GM08714 (cell line): ENCODE results near the gene SYNGR3.
"Not testable (repeated sequence)": the region's sequence is repeated elsewhere in the genome, so short reads cannot be mapped to it uniquely, and the experiment has no call there.

Source experiments
- H3K4me3 ChIP-seq: fragments of 200-500 bp; sonication (Bioruptor generic); 2 replicates; pipeline ENCODE4 v1.5.1; 2014; ENCODE audit warnings: mild to moderate bottlenecking, low read length, inconsistent platforms
- ZNF274 ChIP-seq: IDR thresholded peaks from 2 replicates; pipeline ENCODE4 v1.6.1; 2012; ENCODE audit warnings: mild to moderate bottlenecking, low read depth, low read length

Gene SYNGR3

DNA sequence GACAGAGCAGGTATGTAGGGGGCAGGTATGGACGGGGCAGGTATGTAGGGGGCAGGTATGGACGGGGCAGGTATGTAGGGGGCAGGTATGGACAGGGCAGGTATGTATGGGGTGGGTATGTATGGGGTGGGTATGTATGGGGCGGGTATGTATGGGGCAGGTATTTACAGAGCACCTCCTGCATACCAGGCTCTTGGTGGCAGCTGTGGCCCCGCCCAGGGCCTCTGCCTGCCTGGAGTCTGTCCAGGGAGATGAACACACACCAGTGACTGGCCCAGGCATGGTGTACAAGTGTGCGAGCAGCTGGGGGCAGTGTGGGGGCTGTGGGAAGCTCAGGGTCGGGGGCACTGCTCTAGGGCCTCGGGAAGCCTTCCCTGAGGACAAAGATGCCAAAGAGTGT, 39.7 kb upstream of the SYNGR3 start:
- no peak overlapping the region for H3K4me3 ChIP-seq
- TF ChIP-seq ZNF274 = no peak

DNA sequence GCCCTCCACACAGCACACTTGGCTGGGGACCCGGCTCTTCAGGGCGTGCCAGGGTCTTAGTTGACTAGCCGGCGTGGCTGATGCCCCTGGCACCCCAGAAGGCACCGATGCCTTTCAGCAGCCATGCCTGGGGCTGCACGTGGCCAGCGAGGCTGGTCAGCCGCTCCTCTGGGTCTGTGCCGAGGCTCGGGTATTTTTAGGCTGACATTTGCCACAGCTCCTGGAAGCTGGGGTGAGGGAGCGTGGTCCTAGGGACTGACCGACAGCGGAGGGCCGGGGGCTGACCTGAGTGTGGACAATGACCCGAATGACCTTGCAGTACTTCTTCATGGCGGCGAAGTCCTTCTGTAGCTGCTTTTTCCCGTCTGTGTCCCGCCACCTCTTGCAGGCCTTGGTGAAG, 39.2 kb upstream of the SYNGR3 start:
- H3K4me3 ChIP-seq = no peak overlapping the region
- TF ChIP-seq ZNF274 = no peak

DNA sequence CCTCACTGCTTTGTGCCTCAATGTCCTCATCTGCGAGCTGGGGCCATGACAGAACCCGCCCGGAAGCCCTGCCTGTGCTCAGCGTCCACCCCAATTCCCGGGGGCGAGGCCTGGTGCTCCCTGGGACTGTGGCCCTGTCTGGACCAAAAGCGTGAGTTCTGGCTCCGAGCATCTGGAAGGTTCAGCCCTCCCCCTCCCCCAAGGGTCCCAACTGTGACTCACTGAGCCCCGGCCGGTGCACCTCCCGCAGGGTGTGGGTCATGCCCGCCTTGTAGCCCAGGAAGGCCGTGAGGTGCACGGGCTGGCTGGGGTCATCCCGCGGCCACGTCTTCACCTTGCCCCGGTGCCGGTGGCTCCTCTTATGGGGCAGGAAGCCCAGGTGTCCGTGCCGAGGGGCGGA, 36.0 kb upstream of the SYNGR3 start:
- H3K4me3 ChIP-seq = no peak overlapping the region
- no peak for TF ChIP-seq ZNF274

DNA sequence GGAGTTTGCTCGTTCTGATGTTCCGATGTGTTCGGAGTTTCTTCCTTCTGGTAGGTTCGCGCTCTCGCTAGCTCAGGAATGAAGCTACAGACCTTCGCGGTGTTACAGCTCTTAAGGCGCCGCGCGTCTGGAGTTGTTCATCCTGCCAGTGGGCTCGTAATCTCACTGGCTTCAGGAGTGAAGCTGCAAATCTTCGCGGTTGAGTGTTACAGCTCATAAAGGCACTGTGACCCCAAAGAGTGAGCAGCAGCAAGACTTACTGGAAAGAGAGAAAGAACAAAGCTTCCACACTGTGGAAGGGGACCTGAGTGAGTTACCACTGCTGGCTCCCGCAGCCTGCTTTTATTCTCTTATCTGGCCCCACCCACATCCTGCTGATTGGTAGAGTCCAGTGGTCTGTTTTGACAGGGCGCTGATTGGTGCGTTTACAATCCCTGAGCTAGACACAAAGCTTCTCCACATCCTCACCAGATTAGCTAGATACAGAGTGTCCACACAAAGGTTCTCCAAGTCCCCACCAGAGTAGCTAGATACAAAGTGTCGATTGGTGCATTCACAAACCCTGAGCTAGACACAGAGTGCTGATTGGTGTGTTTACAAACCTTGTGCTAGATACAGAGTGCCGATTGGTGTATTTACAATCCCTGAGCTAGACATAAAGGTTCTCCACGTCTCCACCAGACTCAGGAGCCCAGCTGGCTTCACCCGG, 32.2 kb upstream of the SYNGR3 start:
- not testable (repeated sequence) for H3K4me3 ChIP-seq

DNA sequence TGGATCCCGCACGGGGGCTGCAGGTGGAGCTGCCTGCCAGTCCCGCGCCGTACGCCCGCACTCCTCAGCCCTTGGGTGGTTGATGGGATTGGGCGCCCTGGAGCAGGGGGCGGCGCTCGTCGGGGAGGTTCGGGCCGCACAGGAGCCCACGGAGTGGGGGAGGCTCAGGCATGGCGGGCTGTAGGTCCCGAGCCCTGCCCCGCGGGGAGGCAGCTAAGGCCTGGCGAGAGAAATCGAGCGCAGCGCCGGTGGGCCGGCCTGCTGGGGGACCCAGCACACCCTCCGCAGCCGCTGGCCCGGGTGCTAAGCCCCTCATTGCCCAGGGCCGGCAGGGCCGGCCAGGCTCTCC, 31.7 kb upstream of the SYNGR3 start:
- H3K4me3 ChIP-seq = not testable (repeated sequence)

DNA sequence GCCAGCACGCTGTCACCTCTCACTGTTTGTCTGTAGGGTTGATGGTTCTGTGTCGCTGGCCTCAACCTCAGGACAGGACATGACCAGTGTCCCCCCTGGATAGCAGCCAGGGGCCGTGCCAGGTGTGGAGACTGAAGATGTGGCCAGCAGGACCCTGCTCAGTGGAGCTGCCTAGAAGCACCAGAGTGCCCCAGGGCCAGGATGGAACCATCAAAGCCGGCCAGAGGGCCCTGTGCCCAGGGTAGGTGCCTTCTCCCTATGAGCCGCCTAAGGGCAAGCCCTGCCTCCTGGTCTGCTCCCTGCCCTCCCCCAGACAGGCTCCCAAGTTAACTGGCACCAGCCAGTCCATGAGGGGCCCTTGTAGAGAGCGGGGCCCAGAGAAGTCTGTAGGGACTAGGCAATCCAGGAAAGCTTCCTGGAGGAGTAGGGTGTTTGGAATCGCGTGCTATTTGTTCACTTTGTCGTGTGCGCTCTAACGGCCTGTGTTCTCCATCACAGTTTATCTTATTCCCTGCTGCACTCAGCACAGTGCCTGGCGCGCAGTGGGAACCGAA, 31.0 kb upstream of the SYNGR3 start:
- TF ChIP-seq ZNF274 = no peak
- no peak overlapping the region; the same call in 1 of the 2 replicates for H3K4me3 ChIP-seq

DNA sequence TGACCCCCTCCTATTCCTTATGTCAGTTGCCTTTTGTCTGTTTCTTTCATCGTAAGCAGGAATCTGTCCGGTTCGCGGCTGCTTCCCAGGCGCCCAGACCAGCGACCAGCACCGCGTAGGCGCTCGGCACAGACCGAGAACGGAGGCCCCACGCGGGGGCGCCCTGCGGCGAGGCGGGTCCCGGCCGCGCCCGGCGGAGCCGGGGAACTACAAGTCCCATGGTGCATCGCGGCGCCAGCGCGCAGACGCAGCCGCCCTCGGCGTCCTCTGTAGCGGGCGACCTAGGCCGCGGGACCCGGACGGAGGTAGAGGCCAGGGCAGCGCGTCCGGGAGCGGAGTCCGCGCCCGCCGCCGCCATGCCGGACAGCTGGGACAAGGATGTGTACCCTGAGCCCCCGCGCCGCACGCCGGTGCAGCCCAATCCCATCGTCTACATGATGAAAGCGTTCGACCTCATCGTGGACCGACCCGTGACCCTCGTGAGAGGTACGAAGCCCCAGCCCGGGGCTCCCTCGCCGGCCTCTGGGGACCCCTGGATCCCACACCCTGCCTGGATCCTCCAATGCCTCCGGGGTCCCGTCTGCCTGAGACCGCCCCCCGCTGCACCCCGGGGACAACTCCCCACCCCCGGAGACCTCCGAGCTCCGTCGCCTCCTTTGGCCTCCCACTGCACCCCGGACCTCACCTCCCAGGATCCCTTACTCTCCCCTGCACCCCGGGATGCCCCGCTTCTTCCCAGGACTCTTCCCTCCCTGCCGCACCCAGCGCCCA, 30.3 kb upstream of the SYNGR3 start, which contains the start of gene NDUFB10:
NDUFB10 (plus strand) TSS at position 270 of the 771 bp plus-strand sequence; CDS start at position 357, 87 bp downstream.
- no peak for TF ChIP-seq ZNF274
- H3K4me3 ChIP-seq = peak within 1 kb of the TSS; percentile 88

DNA sequence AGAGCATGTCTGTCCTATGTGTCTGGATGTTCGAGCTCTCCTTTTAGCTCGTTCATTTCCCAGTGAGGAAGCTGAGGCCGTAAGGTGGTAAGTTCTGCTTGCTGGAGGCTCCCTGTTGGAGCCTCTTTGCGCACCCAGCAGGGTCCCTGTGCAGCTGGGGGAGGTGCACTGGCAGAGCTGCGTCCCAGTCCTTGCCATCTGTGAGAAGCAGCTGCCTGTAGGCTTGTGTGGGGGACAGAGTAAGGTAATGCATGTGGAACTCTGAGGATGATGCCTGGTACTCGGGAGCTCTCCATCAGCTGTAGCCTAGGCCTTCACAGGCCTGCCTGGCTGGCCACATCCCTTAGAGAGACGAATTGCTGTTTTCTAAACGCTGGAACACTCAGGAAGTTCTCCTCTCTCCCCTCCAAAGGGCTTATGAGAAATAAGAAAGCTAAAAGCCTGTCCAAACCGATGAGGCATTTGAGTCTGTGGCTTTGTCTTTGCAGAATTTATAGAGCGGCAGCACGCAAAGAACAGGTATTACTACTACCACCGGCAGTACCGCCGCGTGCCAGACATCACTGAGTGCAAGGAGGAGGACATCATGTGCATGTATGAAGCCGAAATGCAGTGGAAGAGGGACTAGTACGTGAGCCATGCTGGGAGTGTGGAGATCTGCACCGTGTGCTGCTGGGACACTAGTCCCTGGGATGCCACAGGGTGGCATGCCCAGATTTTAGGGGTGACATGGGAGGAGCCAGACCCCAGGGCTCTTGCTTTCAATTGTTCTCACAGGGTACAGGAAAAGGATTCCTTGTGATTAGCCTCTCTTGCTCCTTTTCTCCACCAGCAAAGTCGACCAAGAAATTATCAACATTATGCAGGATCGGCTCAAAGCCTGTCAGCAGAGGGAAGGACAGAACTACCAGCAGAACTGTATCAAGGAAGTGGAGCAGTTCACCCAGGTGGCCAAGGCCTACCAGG, 28.8 kb upstream of the SYNGR3 start:
- H3K4me3 ChIP-seq = peak overlapping the region; percentile 88; the same call in 1 of the 2 replicates
- TF ChIP-seq ZNF274 = no peak

DNA sequence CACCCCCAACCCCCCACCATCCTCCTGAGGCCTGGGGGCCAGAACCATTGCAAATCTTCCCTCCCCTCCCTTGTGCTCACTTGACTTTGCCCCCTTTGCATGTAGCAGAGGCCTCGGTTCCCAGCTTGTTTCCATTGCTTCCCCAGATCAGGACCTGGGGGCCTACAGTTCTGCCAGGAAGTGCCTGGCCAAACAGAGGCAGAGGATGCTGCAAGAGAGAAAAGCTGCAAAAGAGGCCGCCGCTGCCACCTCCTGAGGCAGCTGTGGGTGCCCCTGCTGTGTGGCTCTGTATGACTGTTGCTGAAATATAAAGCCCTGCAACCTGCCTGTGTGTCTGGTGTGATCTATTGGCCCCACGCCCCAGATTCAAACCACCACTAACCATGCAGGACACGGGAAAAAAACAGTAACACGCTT, 28.1 kb upstream of the SYNGR3 start:
- H3K4me3 ChIP-seq = no peak overlapping the region
- TF ChIP-seq ZNF274 = no peak

DNA sequence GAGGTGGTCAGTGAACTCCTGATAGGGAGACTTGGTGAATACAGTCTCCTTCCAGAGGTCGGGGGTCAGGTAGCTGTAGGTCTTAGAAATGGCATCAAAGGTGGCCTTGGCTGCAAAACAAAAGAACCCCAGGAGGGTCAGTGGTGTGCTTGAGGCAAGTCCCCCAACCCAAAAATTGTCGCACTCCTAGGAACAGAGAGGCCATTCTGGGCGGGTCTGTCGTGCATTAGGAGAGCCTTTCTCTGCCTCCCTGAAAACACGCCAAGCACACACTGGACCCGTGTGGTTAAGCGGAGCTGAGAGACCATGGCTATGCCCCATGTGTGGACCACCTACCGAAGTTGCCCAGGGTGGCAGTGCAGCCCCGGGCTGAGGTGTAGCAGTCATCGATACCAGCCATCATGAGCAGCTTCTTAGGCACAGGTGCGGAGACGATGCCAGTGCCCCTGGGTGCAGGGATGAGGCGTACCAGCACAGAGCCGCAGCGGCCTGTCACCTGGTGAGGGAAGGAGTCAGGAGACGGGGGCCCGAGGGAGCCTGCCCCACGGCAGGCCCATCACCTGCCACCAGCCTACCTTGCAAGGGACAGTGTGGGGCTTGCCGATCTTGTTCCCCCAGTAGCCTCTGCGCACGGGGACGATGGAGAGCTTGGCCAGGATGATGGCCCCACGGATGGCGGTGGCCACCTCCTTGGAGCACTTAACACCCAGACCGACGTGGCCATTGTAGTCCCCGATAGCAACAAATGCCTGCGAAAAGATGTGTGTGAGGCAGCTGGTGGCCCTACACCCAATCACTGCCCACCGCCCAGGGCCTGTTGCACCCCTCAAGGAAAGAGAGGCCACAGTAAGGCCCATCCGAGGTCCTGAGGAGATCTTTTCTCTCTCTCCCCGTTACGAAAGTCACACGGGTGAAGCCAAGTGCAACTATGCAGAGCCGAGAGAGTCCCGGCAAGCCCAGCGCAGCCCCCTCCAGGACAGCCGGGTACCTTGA, 27.3 kb upstream of the SYNGR3 start:
- H3K4me3 ChIP-seq = peak overlapping the region; percentile 95

DNA sequence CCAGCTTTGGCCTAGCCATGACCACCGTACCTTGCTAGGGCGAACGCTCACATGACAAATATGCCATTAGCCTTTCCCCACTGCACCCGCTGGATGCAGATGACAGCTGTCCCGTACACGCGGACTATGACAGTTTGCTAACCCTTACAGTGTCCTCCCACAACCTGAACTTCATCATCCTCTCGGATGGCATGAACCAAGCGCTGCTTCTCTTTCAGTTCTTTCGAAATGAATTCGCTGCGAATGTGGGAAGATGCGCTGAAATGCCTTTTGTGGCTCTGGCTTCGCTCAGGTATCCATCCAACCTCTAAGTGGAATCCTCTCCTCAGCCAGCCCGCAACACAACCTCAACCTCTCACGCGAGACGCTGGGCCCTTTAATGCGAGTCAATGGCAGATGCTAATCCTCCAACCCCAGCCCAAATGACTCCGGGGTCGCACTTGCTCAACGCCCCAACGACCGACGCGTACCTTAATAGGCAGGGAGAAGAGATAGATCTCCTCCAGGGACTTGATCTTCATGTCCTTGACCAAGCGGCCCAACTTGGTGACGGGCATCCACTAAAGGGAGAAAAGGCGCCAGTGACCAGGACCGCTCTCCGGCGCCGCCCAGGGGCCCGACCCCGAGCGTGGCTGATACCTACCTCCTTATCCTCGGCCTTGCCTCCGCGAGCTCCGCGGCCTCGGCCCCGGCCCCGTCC, 25.8 kb upstream of the SYNGR3 start:
- H3K4me3 ChIP-seq = peak overlapping the region; percentile 95
- no peak for TF ChIP-seq ZNF274

DNA sequence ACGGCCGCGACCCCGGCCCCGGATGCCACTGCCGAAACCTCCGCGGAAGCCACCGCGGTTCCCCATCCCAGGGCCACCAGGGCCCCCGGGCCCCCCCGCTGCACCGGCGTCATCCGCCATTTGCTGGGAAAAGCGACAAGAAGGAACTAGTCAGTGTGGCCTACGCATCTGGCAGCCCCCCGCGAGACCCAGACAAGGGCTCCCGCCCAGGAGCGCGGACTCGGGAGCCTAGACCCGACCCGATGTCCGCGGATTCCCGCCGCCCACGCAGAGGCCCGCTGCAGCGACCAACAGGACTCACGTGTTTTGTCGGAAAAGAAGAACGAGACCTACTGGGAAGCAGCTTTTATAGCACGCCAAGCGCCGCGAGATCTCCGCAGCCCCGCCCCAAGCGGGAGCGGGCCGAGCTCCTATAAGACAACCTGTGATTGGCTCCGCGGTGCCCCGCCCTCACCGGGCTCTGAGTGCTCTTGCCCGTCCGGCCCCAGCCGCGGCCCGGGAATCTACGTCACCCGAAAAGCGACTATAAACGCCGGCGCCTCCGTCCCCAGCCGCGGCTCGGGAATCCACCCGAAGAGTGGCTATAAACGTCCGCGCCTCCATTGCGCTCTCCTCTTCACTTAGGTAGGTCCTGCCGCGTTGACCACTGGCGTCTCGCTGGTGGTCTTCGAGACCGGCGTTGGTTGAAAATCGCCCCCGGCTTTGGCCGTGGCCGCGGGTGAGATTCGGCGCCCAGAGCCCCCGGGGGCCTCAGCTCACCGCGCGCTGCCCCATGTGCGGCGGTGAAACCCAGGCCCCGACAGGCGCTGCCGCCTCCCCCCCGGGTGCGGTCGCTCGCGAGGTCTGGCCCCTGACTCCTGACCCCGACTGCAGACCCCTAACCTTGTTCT, 25.0 kb upstream of the SYNGR3 start, which contains the start of gene RPS2:
RPS2 (minus strand) TSS at position 321 of the 890 bp plus-strand sequence; CDS start at position 120, 201 bp downstream.
- peak within 1 kb of the TSS; percentile 95 for H3K4me3 ChIP-seq
- TF ChIP-seq ZNF274 = no peak
